HG03460 (cell line): ENCODE measurements around the gene ANKRD34A.
"Not testable (repeated sequence)": the region's sequence is repeated elsewhere in the genome, so short reads cannot be mapped to it uniquely, and the experiment has no call there.

Experiments used
- ATAC-seq: cut with Tn5 transposase; IDR thresholded peaks from one replicate; pipeline ENCODE4 v1.9.1; 2021; ENCODE audit not compliant: unreplicated experiment

The ANKRD34A gene

DNA sequence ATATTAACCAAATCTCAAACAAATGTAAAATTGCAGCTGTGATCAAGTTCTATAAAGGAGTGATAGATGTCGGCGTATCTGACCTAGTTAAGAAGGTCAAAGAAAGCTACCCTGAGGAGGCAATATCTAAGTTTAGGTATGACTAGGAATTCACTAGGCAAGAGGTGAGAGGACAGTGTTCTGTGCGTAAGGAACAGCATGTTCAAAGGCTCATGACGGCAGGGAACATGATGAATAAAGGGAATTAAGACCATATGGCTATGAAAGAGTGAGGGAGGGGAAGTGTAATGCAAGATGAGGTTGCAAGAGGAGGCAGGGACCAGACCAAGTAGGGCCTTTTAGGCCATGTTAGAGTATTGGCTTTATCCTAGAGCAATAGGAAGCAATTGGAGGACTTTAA is 15.2 kb downstream of the ANKRD34A start:
- no peak for ATAC-seq

DNA sequence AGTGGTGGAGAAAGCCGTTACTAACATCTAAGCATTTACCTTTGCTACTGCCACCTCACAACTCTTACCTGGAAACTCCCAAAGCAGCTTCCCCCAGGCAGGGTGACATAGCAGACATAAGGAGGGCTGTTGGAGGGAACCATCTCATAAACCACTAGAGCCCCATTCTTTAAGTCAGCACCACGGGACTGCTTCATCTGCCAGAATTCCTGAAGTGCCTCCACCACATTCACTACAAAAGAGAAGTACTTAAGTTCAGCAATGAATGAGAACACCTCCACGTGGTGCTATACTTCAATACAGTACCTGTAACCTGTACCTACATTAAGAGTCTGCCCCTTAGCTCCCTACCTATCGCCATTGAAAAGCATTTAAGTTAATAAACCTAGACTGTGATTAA is 16.8 kb downstream of the ANKRD34A start:
- ATAC-seq, result no peak

DNA sequence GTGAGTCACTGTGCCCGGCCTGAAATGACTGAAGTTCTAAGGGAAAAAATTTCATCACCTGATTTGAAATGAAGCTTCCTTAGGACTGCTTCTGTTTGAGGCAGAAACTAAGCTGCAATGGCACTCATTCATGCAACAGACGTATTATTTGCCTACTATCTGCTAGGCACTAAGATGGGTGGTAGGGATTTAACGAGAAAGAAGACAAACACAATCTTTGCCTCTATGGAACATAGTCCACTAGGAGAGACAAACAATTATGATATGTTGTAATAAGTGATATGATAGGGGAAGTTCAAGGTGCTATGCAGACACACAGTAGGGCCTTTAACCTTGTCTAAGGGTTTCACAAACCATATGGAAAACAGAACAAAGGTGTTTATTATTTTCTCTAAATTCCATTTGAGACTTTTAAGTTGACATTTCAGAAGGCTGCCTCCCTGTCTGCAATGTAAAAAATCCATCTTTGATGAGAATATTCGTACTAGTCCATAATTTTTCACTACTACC is 17.8 kb downstream of the ANKRD34A start:
- no peak for ATAC-seq

DNA sequence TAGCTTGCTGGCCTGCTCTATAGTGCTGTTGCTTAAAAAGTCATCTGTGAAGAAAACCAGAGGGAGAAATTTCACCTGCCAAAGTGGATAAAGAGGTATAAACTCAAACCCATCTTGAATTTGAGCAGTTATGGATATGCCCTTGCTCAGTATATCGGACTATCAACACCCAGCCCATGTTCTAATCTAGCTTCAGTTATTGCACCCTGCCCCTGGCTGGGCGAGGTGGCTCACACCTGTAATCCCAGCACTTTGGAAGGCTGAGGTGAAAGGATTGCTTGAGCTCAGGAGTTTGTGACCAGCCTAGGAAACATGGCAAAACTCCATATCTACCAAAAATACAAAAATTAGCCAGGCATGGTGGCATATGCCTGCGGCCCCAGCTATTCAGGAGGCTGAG is 19.8 kb downstream of the ANKRD34A start:
- ATAC-seq, result no peak

DNA sequence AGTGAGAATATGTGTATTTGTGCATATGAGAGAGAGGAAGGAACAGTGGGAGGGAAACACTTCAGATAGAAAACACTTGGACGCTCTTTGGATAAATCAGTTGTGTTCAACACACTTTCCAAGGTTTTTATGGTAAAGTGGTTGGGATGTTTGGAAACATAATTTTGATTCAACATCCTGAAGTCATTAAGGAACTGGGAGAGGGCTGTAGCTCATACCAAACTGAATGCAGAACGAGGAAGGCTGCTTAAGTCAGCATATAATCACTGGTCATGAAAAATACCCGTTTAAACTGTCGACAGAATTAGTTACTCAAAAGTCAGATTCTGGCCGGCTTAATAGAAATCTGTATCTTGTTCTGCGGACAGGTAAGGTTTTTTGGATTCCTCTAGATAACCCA is 21.5 kb downstream of the ANKRD34A start:
- ATAC-seq, result no peak

DNA sequence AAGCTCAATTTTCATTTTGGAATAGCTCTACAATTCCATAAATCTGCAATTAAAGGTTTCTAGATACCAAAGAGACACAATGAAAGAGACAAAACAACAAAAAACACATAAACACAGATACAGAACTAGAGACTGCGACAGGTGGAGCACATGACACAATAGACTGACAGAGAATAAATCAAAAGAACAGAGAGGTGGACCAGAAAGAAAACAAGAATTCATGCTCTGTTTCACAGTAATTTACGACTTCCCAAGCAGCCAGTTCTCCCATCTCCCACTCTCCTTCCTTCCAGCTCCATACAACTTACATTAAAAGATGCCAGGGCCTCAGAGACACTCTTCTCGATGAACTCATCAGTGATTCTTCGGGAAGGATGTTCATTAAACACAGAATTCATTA is 22.0 kb downstream of the ANKRD34A start:
- ATAC-seq, result no peak

DNA sequence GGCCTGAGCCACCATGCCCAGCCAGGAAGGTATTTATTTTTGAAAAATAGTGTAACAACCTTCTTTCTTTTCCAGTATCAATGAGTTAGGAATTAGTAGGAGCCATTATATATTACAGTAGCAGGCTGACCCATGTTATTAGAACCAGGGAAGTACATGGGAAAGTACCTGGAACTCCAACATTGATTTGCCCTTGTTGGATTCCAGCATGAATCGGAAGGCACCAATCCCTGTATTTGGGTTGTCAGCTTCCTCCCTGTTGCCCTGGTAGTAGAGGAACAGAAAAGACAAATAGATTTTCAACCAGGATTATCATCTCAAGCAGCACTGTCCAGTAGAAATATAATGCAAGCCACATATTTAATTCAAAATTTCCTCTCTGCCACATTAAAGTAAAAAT is 26.9 kb downstream of the ANKRD34A start:
- ATAC-seq, result no peak

DNA sequence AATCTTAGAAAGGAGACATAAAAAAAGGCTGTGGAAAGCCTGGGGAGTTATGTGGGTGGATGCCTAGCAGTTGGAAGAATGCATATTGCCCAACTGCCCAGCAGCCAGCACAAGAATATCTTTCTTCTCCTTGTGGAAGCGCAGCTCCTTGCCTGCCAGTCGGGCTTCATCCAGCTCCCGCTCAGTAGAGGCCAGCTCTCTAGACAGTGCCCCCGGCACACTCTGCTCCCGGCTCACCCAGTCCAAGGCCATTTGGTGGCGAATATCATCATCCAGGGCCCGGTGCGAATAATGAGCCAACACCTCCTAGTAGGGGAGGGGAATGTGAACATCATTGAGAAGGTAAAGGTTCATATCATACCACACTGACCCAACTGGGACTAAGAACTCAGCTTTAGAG is 28.1 kb downstream of the ANKRD34A start:
- no peak for ATAC-seq

DNA sequence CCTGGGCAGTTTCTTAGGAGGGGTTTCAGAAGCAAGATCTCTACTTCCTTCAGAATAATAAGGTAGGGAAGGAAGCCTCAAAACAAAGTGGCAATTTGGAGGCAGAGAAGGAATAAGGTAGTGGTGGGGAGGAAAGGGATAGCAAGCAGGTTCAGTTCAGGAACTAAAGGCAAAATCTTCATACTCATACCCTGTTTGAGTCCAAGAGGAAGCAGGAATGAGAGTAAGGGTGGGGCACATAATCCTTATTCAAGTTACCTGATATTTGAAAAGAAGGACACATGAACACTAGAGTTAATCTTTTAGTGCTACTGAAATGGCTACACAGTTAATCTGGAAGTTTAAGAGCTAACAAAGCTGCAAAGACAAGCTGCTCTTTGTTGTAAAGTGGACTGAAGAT is 28.7 kb downstream of the ANKRD34A start:
- ATAC-seq, result no peak

DNA sequence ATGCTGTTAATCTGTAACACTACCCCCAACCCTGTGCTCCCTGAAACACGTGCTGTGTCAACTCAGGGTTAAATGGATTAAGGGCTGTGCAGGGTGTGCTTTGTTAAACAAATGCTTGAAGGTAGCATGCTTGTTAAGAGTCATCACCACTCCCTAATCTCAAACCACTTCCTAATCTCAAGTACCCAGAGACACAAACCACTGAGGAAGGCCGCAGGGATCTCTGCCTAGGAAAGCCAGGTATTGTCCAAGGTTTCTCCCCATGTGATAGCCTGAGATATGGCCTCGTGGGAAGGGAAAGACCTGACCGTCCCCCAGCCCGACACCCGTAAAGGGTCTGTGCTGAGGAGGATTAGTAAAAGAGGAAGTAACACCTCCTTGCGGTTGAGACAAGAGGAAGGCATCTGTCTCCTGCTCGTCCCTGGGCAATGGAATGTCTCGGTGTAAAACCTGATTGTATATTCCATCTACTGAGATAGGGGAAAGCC is 31.8 kb downstream of the ANKRD34A start:
- ATAC-seq, result not testable (repeated sequence)

DNA sequence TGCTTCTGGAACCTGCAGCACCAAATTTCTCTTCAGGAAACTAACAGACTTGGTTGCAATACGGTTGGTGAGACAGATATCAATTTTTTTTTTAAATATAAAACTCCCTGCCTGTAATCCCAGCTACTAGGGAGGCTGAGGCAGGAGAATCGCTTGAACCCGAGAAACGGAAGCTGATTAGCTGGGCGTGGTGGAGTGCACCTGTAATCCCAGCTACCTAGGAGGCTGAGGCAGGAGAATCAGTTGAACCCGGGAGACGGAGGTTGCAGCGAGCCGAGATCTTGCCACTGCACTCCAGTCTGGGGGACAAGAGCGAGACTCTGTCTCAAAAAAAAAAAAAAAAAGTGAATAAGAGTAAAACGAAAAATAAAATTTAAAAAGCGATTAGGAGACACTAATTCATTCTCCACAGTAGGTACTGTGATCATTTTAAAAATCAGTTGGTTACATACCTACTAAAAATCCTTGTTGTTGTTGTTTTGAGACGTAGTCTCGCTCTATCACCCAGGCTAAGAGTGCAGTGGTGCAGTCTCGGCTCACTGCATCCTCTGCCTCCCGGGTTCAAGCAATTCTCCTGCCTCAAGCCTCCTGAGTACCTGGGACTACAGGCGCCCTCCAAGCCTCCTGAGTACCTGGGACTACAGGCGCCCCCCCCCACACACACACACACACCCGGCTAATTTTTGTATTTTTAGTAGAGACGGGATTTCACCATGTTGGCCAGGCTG is 36.3 kb downstream of the ANKRD34A start:
- no peak for ATAC-seq

DNA sequence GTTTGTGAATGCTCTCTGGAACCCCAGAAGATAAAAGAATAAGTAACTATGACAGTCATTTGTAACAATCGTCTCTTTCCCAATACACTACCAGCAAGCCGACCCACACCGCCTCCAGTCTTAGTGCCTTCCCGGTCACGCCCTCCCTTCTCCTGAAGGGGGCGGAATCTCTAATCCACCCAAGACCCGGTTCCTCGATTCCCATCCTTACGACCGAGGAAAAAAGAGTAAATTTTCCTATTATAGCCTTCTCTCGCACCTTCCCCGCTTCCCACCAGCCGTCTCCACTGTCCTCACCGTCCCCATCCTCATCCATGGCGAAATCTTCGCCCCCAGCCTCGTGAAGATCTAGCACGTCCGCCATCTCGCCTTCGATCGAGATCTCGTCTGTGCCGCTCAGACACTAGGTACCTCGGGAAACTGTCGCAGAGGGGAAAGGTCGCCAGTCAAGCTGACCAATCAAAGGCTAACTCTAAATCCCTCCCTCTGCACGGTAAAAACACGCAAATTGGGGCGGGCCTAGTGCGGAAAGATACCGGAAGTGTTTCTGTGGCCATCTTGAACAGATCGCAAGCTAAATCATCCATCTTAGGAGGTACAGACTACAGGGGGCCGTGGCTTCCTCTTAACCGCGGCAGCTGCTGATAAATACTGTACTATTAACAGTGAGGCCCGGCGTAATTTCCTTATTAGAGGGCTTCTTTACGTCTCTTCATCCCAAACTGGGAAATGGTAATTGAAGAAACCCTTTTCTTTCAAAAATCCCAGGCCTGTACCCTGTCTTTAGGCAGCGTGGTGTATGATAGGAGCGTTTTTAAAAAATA is 37.1 kb downstream of the ANKRD34A start, which contains the start of gene RBM8A:
Gene RBM8A, minus strand, starts transcription at position 422 of the 824 bp plus-strand sequence. Its CDS starts 58 bp downstream, at position 364.
- ATAC-seq, result peak; percentile 95

DNA sequence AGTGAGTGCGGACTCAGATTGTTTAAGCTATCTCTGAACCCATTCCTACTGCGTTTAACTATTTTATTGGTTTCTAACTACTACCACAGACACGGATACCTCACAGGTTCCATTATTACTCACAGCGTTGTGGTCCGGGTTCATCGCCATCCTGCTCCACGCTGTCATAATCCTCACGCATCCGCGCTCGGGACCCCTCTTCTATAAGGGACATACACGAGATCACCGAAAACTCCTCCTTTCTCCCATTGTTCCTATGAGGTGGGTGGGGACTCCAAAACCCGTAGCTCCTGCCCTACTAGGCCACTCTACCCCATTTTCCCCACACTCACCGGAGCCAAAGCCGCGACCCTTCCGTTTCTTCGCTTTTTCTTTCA is 37.7 kb downstream of the ANKRD34A start:
- peak; percentile 7 for ATAC-seq

DNA sequence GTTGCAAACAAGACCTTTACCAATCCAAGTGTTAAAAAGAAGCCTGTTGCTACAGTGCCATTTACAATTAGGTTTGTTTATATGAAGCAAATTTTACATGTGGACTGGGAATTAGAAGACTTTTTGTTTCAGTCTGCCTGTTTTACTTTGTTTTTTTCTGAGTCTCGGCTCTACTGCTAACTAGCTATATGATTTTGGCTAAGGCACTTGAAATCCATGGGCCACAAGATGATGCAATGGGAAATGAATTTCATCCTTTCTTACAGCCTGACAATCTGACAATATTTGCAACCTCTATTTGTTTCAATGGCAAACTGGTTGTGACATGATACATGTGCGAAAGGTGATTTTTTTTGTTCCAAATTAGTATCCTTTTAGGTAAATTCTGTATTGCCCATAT is 42.1 kb downstream of the ANKRD34A start:
- ATAC-seq, result no peak

DNA sequence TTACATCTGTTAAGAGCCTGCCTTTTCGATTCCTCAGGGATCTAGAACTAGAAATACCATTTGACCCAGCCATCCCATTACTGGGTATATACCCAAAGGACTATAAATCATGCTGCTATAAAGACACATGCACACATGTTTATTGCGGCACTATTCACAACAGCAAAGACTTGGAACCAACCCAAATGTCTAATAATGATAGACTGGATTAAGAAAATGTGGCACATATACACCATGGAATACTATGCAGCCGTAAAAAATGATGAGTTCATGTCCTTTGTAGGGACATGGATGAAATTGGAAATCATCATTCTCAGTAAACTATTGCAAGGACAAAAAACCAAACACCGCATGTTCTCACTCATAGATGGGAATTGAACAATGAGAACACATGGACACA is 44.1 kb downstream of the ANKRD34A start:
- ATAC-seq, result not testable (repeated sequence)

DNA sequence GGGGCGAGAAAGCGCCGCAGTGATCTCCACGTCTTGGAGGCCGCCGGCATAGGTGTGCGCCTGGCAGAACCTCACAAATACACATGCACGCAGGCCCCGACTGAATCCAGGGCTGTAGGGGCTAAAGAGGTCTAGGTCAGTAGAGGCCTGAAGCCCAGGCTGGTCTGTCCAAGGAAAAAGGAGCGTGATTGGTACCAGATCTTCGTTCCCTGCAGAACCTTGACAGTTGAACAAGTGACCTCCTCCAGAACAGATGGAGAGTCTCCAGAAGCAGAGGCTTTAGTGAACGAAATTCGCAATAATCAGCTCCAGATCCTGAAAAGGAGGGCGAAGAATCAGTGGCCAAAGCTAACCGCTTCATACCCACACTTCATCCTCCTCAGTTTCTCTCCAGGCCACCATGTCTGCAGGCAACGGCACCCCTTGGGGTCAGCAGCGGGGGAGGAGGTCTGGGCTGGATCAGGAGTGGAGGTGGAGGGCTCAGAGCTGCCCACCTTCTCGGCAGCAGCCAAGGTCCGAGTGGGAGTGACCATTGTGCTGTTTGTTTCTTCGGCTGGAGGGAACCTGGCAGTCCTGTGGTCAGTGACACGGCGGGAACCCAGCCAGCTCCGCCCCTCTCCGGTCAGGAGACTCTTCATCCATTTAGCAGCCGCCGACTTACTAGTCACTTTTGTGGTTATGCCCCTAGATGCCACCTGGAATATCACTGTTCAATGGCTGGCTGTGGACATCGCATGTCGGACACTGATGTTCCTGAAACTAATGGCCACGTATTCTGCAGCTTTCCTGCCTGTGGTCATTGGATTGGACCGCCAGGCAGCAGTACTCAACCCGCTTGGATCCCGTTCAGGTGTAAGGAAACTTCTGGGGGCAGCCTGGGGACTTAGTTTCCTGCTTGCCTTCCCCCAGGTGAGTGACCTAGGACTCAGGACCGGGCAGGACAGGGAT is 45.1 kb downstream of the ANKRD34A start:
- peak; percentile 83 for ATAC-seq

DNA sequence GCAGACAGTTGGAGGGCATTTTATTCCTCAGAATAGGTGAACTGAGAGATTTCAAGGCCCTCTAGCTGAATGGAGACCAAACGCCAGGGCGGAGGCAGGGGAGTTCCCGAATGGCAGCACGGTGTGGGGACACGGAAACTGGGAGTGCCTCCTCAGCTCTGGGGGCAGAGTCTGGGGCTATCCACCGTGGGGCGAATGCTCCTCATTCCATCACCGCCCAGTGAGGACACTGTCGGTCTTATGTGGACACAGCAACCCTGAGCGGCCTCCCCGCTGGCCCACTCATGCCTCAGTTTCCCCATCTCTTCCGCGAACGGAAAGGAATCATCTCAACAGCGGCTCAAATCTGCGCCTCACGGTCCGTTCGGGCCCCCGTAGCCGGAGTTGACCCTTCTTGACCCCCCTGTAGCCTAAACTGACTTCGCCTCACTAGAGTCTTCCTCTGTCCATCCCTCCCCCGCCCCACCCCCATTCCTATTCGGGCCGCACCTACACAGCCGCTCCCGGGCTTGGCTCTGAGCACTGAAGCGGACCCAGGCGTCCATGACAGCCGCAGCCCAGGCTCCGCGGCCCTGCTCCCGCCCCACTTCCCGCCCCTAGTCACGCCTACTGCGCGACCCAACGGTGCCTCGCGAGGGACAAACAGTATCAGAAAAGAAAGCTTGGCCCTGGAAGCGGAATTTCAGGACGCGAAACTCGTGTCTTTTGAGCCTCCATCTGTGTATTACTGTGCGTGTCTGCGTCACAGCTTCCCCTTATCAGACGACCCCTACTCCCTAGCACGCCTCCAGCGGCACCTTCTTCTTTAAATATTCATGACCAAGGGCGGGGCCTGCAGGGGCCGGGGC is 46.0 kb downstream of the ANKRD34A start, which contains the start of gene PEX11B:
Gene PEX11B, minus strand, starts transcription at position 574 of the 848 bp plus-strand sequence. Its CDS starts 29 bp downstream, at position 545.
- ATAC-seq, result peak; percentile 76

DNA sequence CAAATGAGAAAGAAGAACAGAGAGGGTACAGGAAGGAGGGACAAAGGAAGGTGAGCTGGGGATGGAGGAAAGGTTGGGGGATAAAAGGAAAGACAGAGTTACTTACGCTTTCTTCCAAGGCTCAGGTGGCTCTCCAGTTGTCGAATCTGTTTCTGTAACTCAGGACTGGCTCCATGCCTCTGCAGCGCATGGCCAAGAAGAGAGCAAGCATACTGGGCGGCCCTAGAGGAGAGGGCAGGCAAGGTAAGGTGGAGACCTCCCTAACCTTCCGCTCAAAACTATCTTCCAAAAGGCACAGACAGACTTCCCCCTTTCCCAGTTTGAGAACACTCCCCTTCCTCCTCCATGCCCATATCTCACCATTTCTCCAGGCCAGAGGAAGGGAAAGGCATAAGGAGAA is 46.8 kb downstream of the ANKRD34A start:
- no peak for ATAC-seq

DNA sequence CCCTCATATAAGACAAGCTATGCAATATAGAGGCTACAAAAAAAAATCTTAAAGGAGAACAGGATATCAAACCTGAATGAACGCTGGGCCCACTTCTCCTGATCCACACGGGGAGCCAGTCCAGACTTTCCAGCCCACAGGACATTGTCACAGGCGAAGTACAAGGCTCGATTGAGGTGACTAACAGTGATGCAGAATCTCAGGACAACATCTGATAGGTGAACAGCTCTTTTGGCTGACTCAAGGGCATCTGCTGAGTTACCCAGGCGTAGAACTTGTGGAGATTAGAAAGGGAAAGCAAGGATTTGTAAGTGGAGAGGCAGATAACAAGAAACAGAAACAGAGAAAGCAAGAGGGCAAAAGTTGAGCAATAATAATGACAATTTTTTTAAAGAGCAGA is 47.6 kb downstream of the ANKRD34A start:
- ATAC-seq, result no peak

DNA sequence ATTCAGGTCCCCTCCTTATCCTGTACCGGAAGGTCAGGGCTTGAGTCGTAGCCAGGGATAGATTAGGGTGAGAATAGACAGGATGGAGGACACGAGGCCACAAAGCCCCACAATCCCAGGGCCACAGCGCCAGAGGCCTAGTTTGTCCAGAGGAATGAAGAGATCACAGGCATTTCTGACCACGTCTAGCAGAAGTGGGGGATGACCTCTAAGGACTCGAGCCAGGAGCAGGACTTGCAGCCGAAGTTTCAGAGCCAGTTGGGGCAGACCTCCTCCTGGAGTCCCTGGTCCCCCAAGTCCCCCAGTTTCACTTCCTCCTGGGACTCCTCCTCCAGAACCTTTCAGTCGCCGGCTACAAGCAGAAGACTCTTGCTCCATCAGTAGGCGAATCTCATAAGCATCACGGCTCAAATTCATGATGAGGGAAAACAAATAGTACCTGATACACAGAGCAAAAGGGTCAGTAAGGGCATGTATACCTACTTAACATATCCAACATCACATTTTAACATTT is 52.2 kb downstream of the ANKRD34A start:
- no peak for ATAC-seq
